Measurements from ENCODE around the gene JAM3. TPM values are rescaled to one million over a fixed set of nuclear protein-coding genes. Genes with fewer than 3 reads are reported as not detected.

The JAM3 gene
- polyA plus RNA-seq, 1 of the 3 experiments (the other 2 are of a cell fraction): 56.8 TPM

GRCh38 chr11:134158023-134158422 is 89.2 kb downstream of the JAM3 start (continued):
- no peak for TF ChIP-seq GATA2 (CRISPR knock-in tag; IDR thresholded peaks at IDR 0.05)
- TF ChIP-seq RFX5 (IDR thresholded peaks at IDR 0.05; ENCODE audit: low read length): no peak
- no peak for TF ChIP-seq RAD21 (IDR thresholded peaks at IDR 0.05; ENCODE audit: low read length)
- TF ChIP-seq YY1 (IDR thresholded peaks at IDR 0.05; ENCODE audit: low read depth): no peak

GRCh38 chr11:134159652-134160051 is 90.8 kb downstream of the JAM3 start:
- Histone ChIP-seq H3K36me3 (replicated peaks in 1 of 2; ENCODE audit: control insufficient read depth in 1 of 2, insufficient read depth in 2 of 2, low read length in 1 of 2) (peaks cover 16 to 89% of the 10 kb centered on the region in 2 experiments), H3K9me3 (no peaks in the 10 kb centered on the region), H4K20me1 (ENCODE audit: insufficient read depth) (no peaks in the 10 kb centered on the region), H2AFZ (ENCODE audit: low read depth) (no peak overlapping the region), H3K9me2 (no peaks in the 10 kb centered on the region), H3K4me3 (ENCODE audit: low read depth in 2 of 2, low read length in 1 of 2) (no peak overlapping the region), H3K27ac (ENCODE audit: low read depth in 2 of 2, low read length in 1 of 2) (no peak overlapping the region), H3K4me1 (ENCODE audit: control insufficient read depth in 1 of 2, insufficient read depth in 2 of 2, low read depth in 1 of 2, low read length in 1 of 2) (no peaks in the 10 kb centered on the region), H3K4me2 (no peak overlapping the region), H3K27me3 (ENCODE audit: insufficient read depth) (no peaks in the 10 kb centered on the region), H3F3A (replicated peaks; ENCODE audit: insufficient read depth) (no peaks in the 10 kb centered on the region), H3K9ac (no peak overlapping the region), H3K79me2 (ENCODE audit: insufficient read depth) (no peaks in the 10 kb centered on the region)
- no peak for DNase-seq
- CTCF ChIA-PET: no interaction called here
- TF ChIP-seq FOXM1 (IDR thresholded peaks at IDR 0.05; ENCODE audit: low read depth) (no peak), RAD21 (IDR thresholded peaks at IDR 0.05; ENCODE audit: low read length) (no peak)
- POLR2A ChIA-PET: no interaction called here
- WGBS (ENCODE audit: low lambda C conversion rate): 98% methylated on average over 7 of the region's 9 CpGs

- ChIA-PET POLR2A (interaction anchor here (1.3 kb wide), 1 partner anchor 11 kb away, joined by 4 read pairs; no protein-coding TSS in a partner anchor), CTCF (interaction anchor here (0.9 to 1.7 kb wide), 3 partner anchors 12 to 119 kb away, joined by 3 to 4 read pairs (median 3); no protein-coding TSS in a partner anchor)
- DNase-seq: no peak
- no peaks in the 10 kb centered on the region for H3K27me3 ChIP-seq (ENCODE audit: insufficient read depth)
- H3F3A ChIP-seq (replicated peaks; ENCODE audit: insufficient read depth): no peaks in the 10 kb centered on the region
- no peaks in the 10 kb centered on the region for H3K9me2 ChIP-seq
- 99% methylated on average over 10 of the region's 11 CpGs for WGBS (ENCODE audit: low lambda C conversion rate)
- H4K20me1 ChIP-seq (ENCODE audit: insufficient read depth): no peaks in the 10 kb centered on the region
- no peak overlapping the region for H3K9ac ChIP-seq
- H3K27ac ChIP-seq (ENCODE audit: low read depth in 2 of 2, low read length in 1 of 2): no peak overlapping the region
- H3K36me3 ChIP-seq (replicated peaks in 1 of 2; ENCODE audit: control insufficient read depth in 1 of 2, insufficient read depth in 2 of 2, low read length in 1 of 2): peaks cover 41 to 72% of the 10 kb centered on the region in 2 experiments
- peak overlapping the region in 1 of 2 experiments; percentile 19; a peak in 1 of 4 replicates for H3K4me3 ChIP-seq (ENCODE audit: low read depth in 2 of 2, low read length in 1 of 2)
- no peaks in the 10 kb centered on the region for H3K4me1 ChIP-seq (ENCODE audit: control insufficient read depth in 1 of 2, insufficient read depth in 2 of 2, low read depth in 1 of 2, low read length in 1 of 2)
- no peak overlapping the region for H3K4me2 ChIP-seq
- H2AFZ ChIP-seq (ENCODE audit: low read depth): no peak overlapping the region
- H3K9me3 ChIP-seq: no peaks in the 10 kb centered on the region
- no peaks in the 10 kb centered on the region for H3K79me2 ChIP-seq (ENCODE audit: insufficient read depth)
- TF ChIP-seq REST (IDR thresholded peaks at IDR 0.05; ENCODE audit: low read depth, low read length) (no peak), FOXJ3 (CRISPR knock-in tag; IDR thresholded peaks at IDR 0.05) (no peak), JUND (IDR thresholded peaks at IDR 0.05) (no peak), PBX3 (IDR thresholded peaks at IDR 0.05) (no peak), ZBTB33 (IDR thresholded peaks at IDR 0.05; ENCODE audit: borderline replicate concordance, low read depth) (no peak), FOSL2 (IDR thresholded peaks at IDR 0.05; ENCODE audit: borderline replicate concordance, low read depth) (no peak), USF2 (IDR thresholded peaks at IDR 0.05; ENCODE audit: borderline replicate concordance, low read depth, low read length) (no peak), RAD21 (IDR thresholded peaks at IDR 0.05; ENCODE audit: low read length) (no peak), TAF1 (IDR thresholded peaks at IDR 0.05; ENCODE audit: borderline replicate concordance, low read depth, low read length) (no peak), NFIC (IDR thresholded peaks at IDR 0.05; ENCODE audit: borderline replicate concordance) (no peak), SMC3 (IDR thresholded peaks at IDR 0.05; ENCODE audit: low read depth, low read length) (no peak), CHD2 (IDR thresholded peaks at IDR 0.05; ENCODE audit: low read length, partially characterized antibody) (no peak)
These were observed 95.9 kb downstream of the JAM3 start for GRCh38 chr11:134164490-134165370.
